ENCODE measurements around the gene CLPSL1. TPM values are rescaled to one million over a fixed set of nuclear protein-coding genes. Genes with fewer than 3 reads are reported as not detected.
"Not testable (repeated sequence)": the region's sequence is repeated elsewhere in the genome, so short reads cannot be mapped to it uniquely, and the experiment has no call there.

The CLPSL1 gene, protein sequence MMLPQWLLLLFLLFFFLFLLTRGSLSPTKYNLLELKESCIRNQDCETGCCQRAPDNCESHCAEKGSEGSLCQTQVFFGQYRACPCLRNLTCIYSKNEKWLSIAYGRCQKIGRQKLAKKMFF
- total RNA-seq = not detected
- long read RNA-seq = 0 reads

DNA sequence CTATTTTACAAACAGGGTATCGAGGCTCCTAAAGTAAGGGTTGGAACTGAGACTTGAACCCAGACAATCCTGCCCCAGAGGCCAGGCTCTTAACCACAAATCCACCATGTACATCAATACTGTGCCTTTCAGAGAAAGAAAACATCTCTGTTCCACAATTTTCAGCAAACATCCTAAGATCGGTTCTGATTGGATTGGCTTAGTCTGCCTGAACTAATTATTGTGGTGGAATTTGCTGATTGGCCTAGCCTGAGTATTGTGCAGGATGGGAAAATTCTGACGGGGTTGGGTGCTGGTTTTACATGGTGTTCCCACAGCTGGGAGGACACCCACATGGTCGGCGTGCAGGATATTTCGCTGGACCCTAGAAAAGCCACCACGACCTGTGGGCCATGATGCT lies at the start of gene CLPSL1:
Gene CLPSL1 (plus strand): TSS at position 301 of the 400 bp plus-strand sequence. CDS start 92 bp downstream, at position 393.
- intact Hi-C loops (cut with DNase I) = no loop called here
- no peak for ATAC-seq (ENCODE audit: poor library complexity)
- no peak for DNase-seq

DNA sequence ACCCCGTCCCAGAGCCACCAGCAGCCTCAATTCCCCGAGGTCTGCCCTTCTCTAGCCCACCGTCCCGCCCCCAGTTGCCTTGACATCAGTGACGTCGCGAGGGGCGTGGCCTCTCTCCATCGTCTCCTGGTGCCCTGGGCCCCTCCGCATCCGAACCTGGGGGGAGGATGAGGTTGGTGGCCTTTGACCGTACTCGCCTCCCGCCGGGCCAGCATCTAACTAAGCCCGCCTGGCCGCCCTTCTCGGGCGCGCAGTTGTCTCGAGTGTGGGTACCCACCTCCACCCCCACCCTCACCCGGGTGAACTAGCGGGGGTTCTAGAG lies 49.4 kb upstream of the CLPSL1 start:
- ATAC-seq (ENCODE audit: poor library complexity) = peak; percentile 61
- intact Hi-C loops (cut with DNase I) = loop anchor here (5.0 kb wide), 1 partner anchor 129 kb away; no protein-coding TSS in a partner anchor
- DNase-seq = peak; percentile 99

DNA sequence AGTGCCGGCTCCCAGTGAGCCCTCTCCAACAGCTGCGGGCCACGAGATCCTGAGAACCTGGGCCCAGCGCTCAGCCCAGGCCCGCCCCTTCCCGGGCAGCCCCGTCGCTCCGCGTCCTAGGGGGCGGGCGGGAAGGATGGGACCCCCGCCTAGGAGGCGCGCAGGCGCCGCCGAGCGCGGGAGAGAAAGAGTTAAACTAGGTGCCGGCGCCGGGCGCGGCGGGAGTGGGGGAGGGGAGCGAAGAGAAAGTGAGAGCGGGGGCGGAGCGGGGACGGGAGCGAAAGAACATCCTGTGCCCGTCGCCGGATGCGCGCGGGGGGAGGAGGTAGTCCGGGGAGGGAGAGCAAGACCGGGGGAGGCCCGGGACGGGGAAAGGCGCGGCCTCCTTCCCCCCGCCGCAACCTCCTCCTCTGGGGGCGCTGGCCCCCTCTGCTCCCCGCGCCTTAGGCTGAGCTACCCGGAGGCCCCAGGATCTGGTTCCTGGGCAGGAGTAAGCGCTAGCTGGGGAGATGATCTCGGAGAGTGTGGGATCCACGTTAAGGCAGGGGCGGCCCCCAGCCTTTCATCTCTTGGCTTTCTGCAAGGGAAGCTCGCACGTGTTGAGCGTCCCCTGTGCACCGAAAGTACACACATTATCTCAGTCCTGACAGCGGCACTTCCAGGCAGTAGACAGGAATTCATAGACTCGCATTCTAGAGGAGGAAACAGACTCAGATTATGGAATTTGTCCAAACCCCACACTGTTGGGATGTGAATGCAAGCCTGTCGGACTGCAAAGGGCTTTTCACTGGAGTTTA lies 48.9 kb upstream of the CLPSL1 start:
- DNase-seq (peak; percentile 99), ATAC-seq (ENCODE audit: poor library complexity) (peak; percentile 72)
- intact Hi-C loops (cut with DNase I) = loop anchor here (5.0 kb wide), 1 partner anchor 130 kb away; no protein-coding TSS in a partner anchor

DNA sequence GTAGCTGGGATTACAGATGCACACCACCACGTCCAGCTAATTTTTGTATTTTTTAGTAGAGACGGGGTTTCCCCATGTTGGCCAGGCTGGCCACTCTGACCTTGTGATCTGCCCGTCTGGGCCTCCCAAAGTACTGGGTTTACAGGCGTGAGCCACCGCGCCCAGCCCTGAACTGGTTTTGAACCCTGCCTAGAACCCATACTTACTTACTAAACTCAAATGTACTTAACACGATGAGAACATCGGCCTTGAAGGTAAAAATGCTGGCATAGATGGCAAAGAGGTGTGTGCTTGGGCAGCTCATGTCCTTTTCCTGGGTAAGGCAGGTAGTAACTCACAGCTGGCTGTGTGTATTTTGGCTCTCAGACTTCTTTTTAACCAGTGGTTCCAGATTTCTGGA lies 47.2 kb upstream of the CLPSL1 start:
- no peak for ATAC-seq (ENCODE audit: poor library complexity)
- intact Hi-C loops (cut with DNase I) = loop anchor here (5.0 kb wide), 1 partner anchor 131 kb away; no protein-coding TSS in a partner anchor
- no peak for DNase-seq

DNA sequence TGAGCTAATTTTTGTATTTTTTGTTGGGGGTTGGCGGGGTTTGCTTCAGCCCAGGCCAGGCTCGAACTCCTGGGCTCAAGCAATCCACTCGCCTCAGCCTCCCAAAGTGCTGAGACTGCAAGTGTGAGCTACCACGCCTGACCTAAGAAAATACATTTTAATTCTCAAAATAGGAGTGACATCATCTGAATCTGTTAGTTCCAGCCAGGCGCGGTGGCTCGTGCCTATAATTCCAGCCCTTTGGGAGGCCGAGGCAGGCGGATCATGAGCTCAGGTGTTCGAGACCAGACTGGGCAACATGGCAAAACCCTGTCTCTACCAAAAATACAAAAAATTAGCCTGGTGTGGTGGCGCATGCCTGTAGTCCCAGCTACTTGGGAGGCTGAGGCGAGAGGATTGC lies 46.5 kb upstream of the CLPSL1 start:
- not testable (repeated sequence) for ATAC-seq (ENCODE audit: poor library complexity); DNase-seq
- intact Hi-C loops (cut with DNase I) = loop anchor here (5.0 kb wide), 1 partner anchor 132 kb away; no protein-coding TSS in a partner anchor

DNA sequence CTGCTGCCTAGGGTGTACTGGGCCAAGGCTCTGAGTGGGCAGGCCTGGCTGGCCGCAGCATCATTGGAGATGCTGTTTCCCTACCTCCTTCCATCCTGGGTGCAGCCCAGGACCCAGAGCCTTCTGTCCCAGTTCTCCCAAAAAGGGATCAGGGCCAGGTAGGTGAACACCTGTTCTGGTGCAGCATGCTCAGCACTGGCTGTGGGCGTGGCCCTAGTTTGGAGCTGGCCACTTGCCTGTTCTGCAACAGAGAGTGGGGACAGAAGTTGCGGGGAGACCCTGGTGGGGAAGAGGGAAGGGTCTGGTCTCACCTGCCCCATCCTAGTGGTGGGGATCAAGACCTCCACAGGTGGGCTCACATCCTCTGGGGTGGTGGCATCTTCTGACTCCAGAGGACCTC lies 45.4 kb upstream of the CLPSL1 start:
- DNase-seq (no peak), ATAC-seq (ENCODE audit: poor library complexity) (no peak)
- intact Hi-C loops (cut with DNase I) = no loop called here

DNA sequence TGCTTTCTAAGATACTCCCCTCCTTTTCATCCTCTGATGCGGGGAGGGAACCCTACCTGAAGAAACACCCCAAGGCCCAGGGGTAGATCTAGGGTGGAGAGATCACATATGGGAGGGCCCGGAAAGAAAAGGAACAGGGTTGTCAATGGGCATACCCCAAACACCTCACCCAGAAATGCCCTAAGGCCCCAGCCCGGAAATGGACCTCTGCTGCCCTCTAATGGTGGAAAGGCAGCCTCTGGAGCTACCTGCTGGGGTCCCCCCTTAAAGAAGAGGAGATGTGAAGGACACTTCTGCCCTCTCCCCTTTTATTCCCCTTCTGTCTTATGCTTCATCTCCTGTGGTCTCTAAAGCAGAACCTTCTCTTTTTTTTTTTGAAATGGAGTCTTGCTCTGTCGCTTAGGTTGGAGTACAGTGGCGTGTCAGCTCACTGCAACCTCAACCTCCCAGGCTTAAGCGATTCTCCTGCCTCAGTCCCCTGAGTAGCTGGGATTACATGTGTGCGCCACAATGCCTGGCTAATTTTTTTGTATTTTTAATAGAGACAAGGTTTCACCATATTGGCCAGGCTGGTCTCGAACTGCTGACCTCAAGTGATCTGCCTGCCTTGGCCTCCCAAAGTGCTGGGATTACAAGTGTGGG lies 44.4 kb upstream of the CLPSL1 start:
- DNase-seq (peak; percentile 84), ATAC-seq (ENCODE audit: poor library complexity) (peak; percentile 48)
- intact Hi-C loops (cut with DNase I) = loop anchor here (1.0 to 2.0 kb wide), 2 partner anchors 153 to 214 kb away; no protein-coding TSS in a partner anchor

DNA sequence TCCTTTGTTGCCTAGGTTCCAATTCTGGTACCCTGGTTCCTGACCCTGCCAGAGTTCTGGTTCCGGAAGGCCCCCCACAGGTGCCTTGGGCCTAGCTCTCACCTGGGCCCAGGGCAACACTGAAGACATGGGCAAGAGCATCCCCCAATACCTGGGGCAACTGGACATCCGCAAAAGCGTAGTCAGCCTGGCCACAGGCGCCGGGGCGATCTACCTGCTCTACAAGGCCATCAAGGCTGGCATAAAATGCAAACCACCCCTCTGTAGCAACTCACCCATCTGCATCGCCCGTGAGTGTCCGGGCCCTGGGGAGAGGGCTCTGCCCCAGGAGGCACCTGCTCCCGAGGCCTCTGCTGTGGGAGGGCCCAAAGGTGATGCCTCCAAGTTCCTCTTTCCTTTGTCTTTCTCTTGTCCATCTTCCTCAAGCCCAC lies 43.8 kb upstream of the CLPSL1 start, which contains the start of gene ARMC12:
Gene ARMC12 (plus strand): TSS at position 51 of the 431 bp plus-strand sequence. CDS start 77 bp downstream, at position 128.
- ATAC-seq (ENCODE audit: poor library complexity) (no peak), DNase-seq (peak; percentile 49)
- intact Hi-C loops (cut with DNase I) = loop anchor here (1.0 to 2.0 kb wide), 2 partner anchors 154 to 214 kb away; no protein-coding TSS in a partner anchor

DNA sequence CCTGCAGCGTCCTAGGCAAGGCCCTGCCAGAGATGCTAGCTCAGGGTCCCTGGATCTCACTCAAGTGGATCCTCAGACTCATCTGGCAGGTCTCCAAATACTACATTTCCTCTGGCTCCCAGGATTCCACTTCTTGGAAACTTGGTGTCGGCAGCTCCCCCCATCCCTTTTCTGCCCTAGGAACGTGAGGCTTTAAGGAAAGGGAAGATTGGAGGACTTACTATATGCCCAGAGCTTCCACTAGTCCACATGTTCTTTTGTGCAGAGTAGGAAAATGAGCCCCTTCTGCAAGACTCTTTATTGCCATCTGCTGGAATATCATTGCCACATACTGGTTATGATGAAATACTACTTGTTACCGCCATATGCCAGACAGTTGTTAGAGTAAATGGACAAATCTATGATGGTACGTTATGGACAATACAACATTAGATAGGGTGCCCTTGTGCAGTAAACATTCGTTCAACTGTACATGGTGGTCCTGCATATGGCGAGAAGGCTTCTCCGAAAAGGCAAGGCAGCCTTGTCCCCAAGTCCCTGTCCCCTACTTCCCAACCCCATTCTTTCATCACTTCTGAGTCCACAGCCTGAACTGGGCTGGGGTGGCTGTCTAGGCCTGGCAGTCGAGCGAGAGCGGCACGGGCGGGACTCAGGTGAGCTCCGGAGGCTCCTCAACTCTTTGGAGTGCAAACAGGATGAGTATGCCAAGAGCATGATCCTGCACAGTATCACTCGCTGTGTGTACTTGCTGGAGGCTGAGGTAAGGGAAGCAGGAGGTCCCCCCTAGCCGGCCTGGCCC lies 43.2 kb upstream of the CLPSL1 start:
- no peak for DNase-seq
- intact Hi-C loops (cut with DNase I) = loop anchor here (2.0 kb wide), 1 partner anchor 215 kb away; no protein-coding TSS in a partner anchor
- peak; percentile 85 for ATAC-seq (ENCODE audit: poor library complexity)

DNA sequence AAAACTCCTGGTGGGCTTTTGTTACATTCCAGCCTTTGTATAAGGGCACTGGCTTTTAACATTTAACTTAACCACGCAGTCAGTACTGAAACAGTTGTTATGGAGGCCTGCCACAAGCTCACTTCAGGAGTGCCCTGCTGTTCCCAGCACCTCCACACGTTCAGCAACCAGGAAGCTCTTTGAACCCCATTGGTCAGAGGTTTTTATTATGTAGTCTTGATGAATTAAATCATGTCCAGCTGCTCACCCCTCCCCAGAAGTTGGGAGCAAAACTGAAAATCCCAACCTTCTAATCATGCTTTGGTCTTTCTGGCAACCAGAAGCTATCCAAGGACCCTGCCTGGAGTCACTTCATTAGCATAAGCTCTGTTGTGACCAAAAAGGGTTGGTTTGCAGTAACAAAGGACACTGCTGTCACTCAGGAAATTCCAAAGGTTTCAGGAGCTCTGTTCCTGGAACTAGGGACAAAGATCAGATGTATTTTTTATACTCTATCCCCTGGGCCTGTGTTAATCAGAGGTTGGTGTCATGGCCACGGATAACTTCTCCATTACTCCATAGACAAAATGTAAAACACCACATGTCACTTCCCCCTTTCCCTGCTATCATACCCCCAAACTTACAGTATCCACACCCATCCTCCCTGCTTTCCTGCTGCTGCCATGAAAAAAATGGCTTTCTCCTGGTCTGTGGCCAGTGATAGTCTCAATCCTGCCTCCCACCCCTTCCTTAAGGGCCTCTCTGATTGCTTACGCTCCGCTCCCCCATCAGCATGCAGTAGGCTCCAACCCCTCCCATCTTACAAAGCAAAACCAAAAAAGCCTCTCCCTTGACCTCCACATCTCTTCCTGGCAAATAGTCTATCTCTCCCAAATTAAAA lies 40.9 kb upstream of the CLPSL1 start:
- ATAC-seq (ENCODE audit: poor library complexity) = no peak
- intact Hi-C loops (cut with DNase I) = no loop called here
- no peak for DNase-seq

DNA sequence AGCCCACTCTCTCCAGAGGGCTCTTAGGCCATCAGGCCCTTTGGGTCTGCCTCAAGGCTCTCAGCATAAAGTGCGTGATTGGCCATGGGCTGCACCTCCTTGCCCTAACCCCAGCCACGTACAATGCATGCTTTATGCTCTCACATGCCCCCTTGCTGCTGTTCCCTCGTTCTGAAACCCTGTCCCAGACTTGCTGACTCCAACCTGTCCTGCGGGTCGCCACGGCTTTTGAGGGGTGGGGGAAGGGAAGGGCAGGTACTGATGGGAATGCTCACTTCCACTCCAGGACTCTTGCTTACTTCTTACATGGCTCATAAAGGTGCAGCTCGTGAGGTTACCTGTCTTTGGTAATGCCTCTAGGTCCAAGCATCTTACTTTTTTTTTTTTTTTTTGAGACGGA lies 38.0 kb upstream of the CLPSL1 start:
- DNase-seq (no peak), ATAC-seq (ENCODE audit: poor library complexity) (no peak)
- intact Hi-C loops (cut with DNase I) = no loop called here

DNA sequence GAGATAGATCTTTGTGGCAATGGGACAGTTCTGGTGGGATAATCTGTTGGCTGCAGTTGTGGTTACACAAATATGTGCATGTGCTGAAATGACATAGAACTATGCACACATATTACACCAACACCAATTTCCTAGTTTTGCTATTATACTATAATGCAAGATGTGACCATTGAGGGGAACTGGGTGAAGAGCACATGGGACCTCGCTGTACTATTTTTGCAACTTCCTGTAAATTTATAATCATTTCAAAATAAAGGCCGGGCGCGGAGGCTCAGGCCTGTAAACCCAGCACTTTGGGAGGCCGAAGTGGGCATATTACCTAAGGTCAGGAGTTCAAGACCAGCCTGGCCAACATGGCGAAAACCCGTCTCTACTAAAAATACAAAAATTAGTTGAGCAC lies 35.3 kb upstream of the CLPSL1 start:
- DNase-seq (no peak), ATAC-seq (ENCODE audit: poor library complexity) (no peak)

DNA sequence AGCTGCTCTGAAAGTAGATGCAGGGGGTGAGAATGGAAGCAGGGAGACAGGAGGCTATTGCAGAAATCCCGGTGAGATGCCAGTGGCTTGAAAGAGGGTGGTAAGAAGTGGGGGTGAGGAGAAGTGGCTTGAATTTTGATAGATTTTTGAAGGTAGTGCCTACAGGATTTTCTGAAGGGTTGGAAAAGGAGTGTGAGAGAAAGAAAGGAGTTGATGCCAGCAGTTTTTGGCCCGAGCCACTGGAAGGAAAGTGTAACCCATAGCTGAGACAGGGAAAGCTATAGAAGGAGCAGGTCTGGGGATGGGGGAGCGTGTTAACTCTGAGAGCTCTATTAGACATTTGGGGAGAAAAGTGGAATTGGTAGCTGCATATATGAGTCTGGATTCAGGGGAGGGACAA lies 34.3 kb upstream of the CLPSL1 start:
- no peak for DNase-seq
- ATAC-seq (ENCODE audit: poor library complexity) = no peak
- intact Hi-C loops (cut with DNase I) = no loop called here

More for the DNA sequence above, 35.3 kb upstream of the CLPSL1 start:
- intact Hi-C loops (cut with DNase I) = no loop called here

DNA sequence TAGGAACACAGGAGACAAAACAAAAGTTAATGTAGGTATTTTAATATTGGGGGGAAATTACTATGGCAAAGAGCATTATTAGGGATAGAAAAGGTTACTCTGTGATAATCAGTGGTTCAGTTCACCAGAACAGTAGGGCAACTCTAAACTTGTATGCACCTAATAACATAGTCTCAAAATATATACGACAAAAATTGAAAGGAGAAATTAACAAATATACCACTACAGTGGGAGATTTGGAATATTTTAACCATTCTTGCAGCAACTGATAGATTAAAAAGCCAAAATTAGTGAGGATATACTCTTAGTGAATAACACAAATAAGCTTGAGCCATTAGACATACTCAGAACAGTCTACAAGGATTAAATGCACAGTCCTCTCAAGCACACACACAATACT lies 32.9 kb upstream of the CLPSL1 start:
- DNase-seq = no peak
- intact Hi-C loops (cut with DNase I) = no loop called here
- ATAC-seq (ENCODE audit: poor library complexity) = no peak

DNA sequence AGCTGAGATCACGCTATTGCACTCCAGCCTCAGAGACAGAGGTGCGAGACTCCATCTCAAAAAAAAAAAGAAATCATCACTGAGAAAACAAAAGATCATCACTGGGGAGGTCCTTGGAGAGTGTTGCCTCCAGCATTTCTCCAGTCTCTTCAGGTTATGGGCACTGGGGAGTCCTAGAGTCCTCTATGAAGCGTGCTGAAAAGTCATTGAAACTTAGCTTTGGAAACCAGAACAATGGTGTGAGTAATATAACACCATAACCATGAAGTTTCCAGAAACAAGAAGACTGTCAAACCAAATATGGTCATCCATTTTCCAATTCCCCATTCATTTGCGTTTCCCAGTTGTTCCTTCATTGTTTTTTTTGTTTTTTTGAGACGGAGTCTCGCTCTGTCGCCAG lies 30.3 kb upstream of the CLPSL1 start:
- ATAC-seq (ENCODE audit: poor library complexity) (no peak), DNase-seq (no peak)
- intact Hi-C loops (cut with DNase I) = no loop called here

DNA sequence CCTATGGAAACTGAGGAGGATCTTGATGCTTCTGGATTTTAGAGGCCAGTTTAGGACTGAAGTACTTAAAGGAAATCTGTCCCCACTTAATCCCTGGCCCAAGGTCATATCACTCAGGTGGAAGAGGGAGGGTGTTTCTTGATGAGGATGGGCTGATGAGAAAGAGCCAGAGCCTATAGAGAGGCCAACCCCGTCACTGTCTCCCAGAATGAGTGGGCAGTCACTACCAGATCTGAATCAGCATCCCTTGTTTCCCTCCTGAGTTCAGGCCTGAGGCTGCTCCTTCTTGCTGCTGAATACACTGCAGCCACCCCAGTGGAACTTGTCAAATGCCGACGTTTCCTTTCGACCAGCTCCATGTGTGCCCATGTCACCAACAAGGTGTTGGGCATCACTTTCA lies 29.2 kb upstream of the CLPSL1 start:
- DNase-seq (no peak), ATAC-seq (ENCODE audit: poor library complexity) (no peak)
- intact Hi-C loops (cut with DNase I) = no loop called here

DNA sequence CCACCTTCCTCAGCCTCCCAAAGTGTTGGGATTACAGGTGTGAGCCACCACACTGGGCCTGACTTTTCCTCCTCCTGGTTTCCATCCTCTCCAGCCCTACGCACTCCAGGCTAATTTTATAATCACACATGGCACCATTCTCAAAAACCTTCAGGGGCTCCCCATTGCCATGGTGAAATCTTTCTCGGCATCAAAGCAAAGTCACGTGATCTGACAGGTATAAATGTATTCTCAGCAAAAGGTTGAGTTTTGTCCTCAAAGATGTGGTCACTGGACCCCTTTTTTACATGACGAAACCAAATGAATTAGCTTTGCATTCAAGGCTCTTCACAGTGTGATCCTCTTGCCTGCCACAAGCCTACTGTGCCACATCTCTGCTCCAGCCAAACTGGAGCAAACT lies 28.5 kb upstream of the CLPSL1 start:
- no peak for DNase-seq
- intact Hi-C loops (cut with DNase I) = no loop called here

More for the DNA sequence above, 28.5 kb upstream of the CLPSL1 start:
- ATAC-seq (ENCODE audit: poor library complexity) = no peak

Measured in Right ventricle myocardium superior (tissue), 1 donor.